Measurements from ENCODE around the gene NDUFC1. TPM values are rescaled to one million over a fixed set of nuclear protein-coding genes. Genes with fewer than 3 reads are reported as not detected.

NDUFC1 gene
- total RNA-seq = 18.9 and 25.5 TPM in 2 replicates

GRCh38 chr4:139301821-139302611 lies at the start of gene NDUFC1:
TSS of gene NDUFC1 (minus strand) at chr4:139302477. CDS start at chr4:139295798, 6,679 bp downstream.

GRCh38 chr4:139301113-139301820 lies 1.0 kb downstream of the NDUFC1 start, which contains the start of gene NAA15:
TSS of gene NAA15 (plus strand) at chr4:139301505. CDS start at chr4:139301778, 273 bp downstream.

DNA sequence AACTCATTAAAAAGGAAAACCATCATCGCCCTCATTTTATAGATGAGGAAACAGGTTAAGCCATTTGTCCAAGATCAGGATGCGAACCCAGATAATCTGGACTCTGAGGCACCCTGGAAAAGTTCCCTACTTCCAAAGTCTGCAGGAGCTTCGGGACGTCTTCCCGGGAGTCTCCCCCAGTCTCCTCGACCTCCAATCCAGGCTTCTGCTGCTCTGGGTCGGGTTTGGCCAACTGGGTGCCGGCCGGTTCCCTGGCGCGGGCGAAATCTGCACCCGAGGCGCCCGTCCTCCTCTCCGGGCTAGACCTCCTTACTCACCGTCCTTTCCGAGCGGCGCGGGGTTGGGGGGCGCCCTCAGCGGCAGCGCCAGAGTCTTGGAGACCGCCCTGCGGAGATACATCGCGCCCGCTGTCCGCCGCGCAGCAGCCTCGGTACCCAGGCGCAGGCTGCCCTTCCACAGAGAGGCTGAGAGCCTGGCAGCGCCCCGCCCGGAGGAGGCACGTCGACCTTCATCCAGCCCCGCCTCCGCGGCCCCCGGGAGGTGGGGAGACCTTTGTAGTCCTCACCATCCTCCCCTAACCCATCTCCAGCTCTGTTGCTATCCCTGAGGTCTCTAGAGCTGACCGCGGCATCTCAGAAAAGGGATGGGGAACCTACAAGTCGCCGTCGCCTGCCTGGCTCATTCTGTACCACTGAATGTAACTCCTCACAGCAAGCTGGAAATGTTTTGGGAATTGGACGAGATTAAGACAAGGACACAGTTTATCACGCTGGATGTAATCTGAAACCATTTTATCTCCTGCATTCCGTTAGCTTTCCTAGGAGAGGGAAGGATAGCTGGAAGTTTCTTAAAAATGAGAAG lies 22.3 kb downstream of the NDUFC1 start, which contains the start of gene MGARP:
Gene MGARP (minus strand): TSS at position 466 of the 861 bp plus-strand sequence. CDS start 67 bp downstream, at position 399.

Small RNA genes lying within 50 kb of the gene (small RNA-seq; reads per million reads assigned to genes)
- gene RNU6-1074P (not detected), gene RNU6-1214P (not detected)

Other genes starting within 250 kb of the NDUFC1 start
- gene ELF2, start 125.3 kb downstream of the NDUFC1 start, total RNA-seq = 50.1 and 71.1 TPM in 2 replicates
- 0.79 and 1.4 TPM in 2 replicates for gene MGARP, start 22.3 kb downstream of the NDUFC1 start, total RNA-seq
- 16.5 and 28.1 TPM in 2 replicates for gene NAA15, start 972 bp downstream of the NDUFC1 start, total RNA-seq
- gene RAB33B, start 151.6 kb upstream of the NDUFC1 start, total RNA-seq = 12.1 and 12.6 TPM in 2 replicates

All from placental epithelial cell (primary cell).